BLaER1 treated with 17β-estradiol and CSF1 and Interleukin-3, amounts not matched to agents 10 nM and 100 nM (cell line): ENCODE results near the gene WLS.
"Not testable (repeated sequence)": the region's sequence is repeated elsewhere in the genome, so short reads cannot be mapped to it uniquely, and the experiment has no call there.

Source experiments
- H3K27ac ChIP-seq, 11 experiments: shearing (Covaris generic); formaldehyde crosslinking; 2 replicates each; pipeline ENCODE4 v1.8.1; 2022
- H3K27me3 ChIP-seq, 11 experiments: shearing (Covaris generic); formaldehyde crosslinking; 2 replicates each; pipeline ENCODE4 v1.8.1; 2022
- H3K36me3 ChIP-seq, 11 experiments: shearing (Covaris generic); formaldehyde crosslinking; 2 replicates each; pipeline ENCODE4 v1.8.1; 2022
- H3K4me1 ChIP-seq, 10 experiments: shearing (Covaris generic); formaldehyde crosslinking; 2 replicates each; pipeline ENCODE4 v1.8.1; 2022
- H3K4me2 ChIP-seq, 11 experiments: shearing (Covaris generic); formaldehyde crosslinking; 2 replicates each; pipeline ENCODE4 v1.8.1; 2022
- H3K4me3 ChIP-seq, 10 experiments: shearing (Covaris generic); formaldehyde crosslinking; 2 replicates each; pipeline ENCODE4 v1.8.1; 2022
- H3K9ac ChIP-seq, 11 experiments: shearing (Covaris generic); formaldehyde crosslinking; 2 replicates each; pipeline ENCODE4 v1.8.1; 2022
- H3K9me3 ChIP-seq, 11 experiments: shearing (Covaris generic); formaldehyde crosslinking; replicated peaks in 1 of 11; 2 replicates each; pipeline ENCODE4 v1.8.1; 2022
- H4K20me1 ChIP-seq, 11 experiments: shearing (Covaris generic); formaldehyde crosslinking; 2 replicates each; pipeline ENCODE4 v1.8.1; 2022
- Cebpa-rat ChIP-seq, 11 experiments: shearing (Covaris generic); IDR thresholded peaks; 2 replicates each; pipeline ENCODE4 v1.8.1; 2022

The WLS gene

GRCh38 chr1:68268896-68269483 lies 36.7 kb upstream of the WLS start:
- Histone ChIP-seq H3K4me3 (no peak overlapping the region), H3K9me3 (no peaks in the 10 kb centered on the region), H4K20me1 (no peaks in the 10 kb centered on the region), H3K4me2 (no peak overlapping the region), H3K9ac (no peak overlapping the region), H3K4me1 (peaks cover 0 to 20% (median 0%) of the 10 kb centered on the region in 10 experiments; a peak in 6 of 20 replicates), H3K27ac (no peak overlapping the region), H3K36me3 (no peaks in the 10 kb centered on the region), H3K27me3 (no peaks in the 10 kb centered on the region)
- no peak for TF ChIP-seq Cebpa-rat (IDR thresholded peaks at IDR 0.05)

- H3K9ac ChIP-seq, H3K27me3 ChIP-seq, H3K4me1 ChIP-seq, H3K4me2 ChIP-seq, H4K20me1 ChIP-seq, H3K9me3 ChIP-seq, H3K27ac ChIP-seq, H3K4me3 ChIP-seq, H3K36me3 ChIP-seq: not testable (repeated sequence)
Measured at GRCh38 chr1:68256824-68257223, 24.5 kb upstream of the WLS start.

- peaks cover 0 to 5% (median 0%) of the 10 kb centered on the region in 11 experiments; a peak in 1 of 22 replicates for H3K9me3 ChIP-seq
- H3K36me3 ChIP-seq, result no peaks in the 10 kb centered on the region
- H3K27me3 ChIP-seq, result no peaks in the 10 kb centered on the region
- no peak overlapping the region for H3K9ac ChIP-seq
- H3K4me3 ChIP-seq, result no peak overlapping the region
- TF ChIP-seq Cebpa-rat (IDR thresholded peaks at IDR 0.05), result no peak
- no peaks in the 10 kb centered on the region; a peak in 1 of 20 replicates for H3K4me1 ChIP-seq
- H4K20me1 ChIP-seq, result no peaks in the 10 kb centered on the region
- no peak overlapping the region for H3K4me2 ChIP-seq
- H3K27ac ChIP-seq, result no peak overlapping the region
Measured at GRCh38 chr1:68255301-68255700, 23.0 kb upstream of the WLS start.

- no peak overlapping the region for H3K4me2 ChIP-seq
- peaks cover 0 to 6% (median 0%) of the 10 kb centered on the region in 11 experiments; a peak in 2 of 22 replicates for H3K9me3 ChIP-seq
- no peak for TF ChIP-seq Cebpa-rat (IDR thresholded peaks at IDR 0.05)
- H3K36me3 ChIP-seq, result no peaks in the 10 kb centered on the region
- no peak overlapping the region for H3K9ac ChIP-seq
- no peaks in the 10 kb centered on the region for H4K20me1 ChIP-seq
- H3K27ac ChIP-seq, result no peak overlapping the region
- H3K27me3 ChIP-seq, result no peaks in the 10 kb centered on the region
- no peaks in the 10 kb centered on the region; a peak in 1 of 20 replicates for H3K4me1 ChIP-seq
- no peak overlapping the region for H3K4me3 ChIP-seq
Measured at GRCh38 chr1:68254667-68255226, 22.4 kb upstream of the WLS start.

GRCh38 chr1:68237040-68237439 lies 4.7 kb upstream of the WLS start:
- H4K20me1 ChIP-seq, result no peaks in the 10 kb centered on the region
- TF ChIP-seq Cebpa-rat (IDR thresholded peaks at IDR 0.05), result no peak
- no peak overlapping the region for H3K9ac ChIP-seq
- H3K4me3 ChIP-seq, result no peak overlapping the region
- no peak overlapping the region for H3K4me2 ChIP-seq
- no peaks in the 10 kb centered on the region for H3K36me3 ChIP-seq
- peaks cover 0 to 11% (median 1%) of the 10 kb centered on the region in 10 experiments; a peak in 8 of 20 replicates for H3K4me1 ChIP-seq
- H3K27me3 ChIP-seq, result peaks cover 17 to 28% (median 24%) of the 10 kb centered on the region in 11 experiments
- no peak overlapping the region for H3K27ac ChIP-seq
- H3K9me3 ChIP-seq, result 0 out of 22 replicates have a peak, but pooled peaks cover 0 to 3% (median 0%) of the 10 kb centered on the region in 11 experiments

GRCh38 chr1:68234094-68234493 lies 1.8 kb upstream of the WLS start:
- Histone ChIP-seq H3K36me3 (no peaks in the 10 kb centered on the region), H3K4me2 (no peak overlapping the region), H3K9ac (no peak overlapping the region), H3K4me1 (peaks cover 0 to 22% (median 10%) of the 10 kb centered on the region in 10 experiments; a peak in 15 of 20 replicates), H3K9me3 (no peaks in the 10 kb centered on the region), H3K27ac (no peak overlapping the region), H3K4me3 (no peak overlapping the region), H3K27me3 (peaks cover 42 to 57% (median 54%) of the 10 kb centered on the region in 11 experiments), H4K20me1 (peaks cover 0 to 13% (median 0%) of the 10 kb centered on the region in 11 experiments; a peak in 5 of 22 replicates)
- no peak for TF ChIP-seq Cebpa-rat (IDR thresholded peaks at IDR 0.05)

GRCh38 chr1:68233202-68233601 lies 879 bp upstream of the WLS start:
- Histone ChIP-seq H3K4me1 (peaks cover 0 to 22% (median 10%) of the 10 kb centered on the region in 10 experiments; a peak in 15 of 20 replicates), H3K4me3 (0 out of 20 replicates have a peak overlapping the region, but pooled peaks of 1 of the 10 experiments have one; percentile 69), H3K27ac (no peak overlapping the region), H3K36me3 (no peaks in the 10 kb centered on the region), H3K27me3 (peaks cover 43 to 66% (median 59%) of the 10 kb centered on the region in 11 experiments), H3K9me3 (no peaks in the 10 kb centered on the region), H3K9ac (no peak overlapping the region), H3K4me2 (peak overlapping the region in 6 of 11 experiments; percentile 89 to 98 (median 94); a peak in 9 of 22 replicates), H4K20me1 (peaks cover 0 to 13% (median 0%) of the 10 kb centered on the region in 11 experiments; a peak in 5 of 22 replicates)
- no peak for TF ChIP-seq Cebpa-rat (IDR thresholded peaks at IDR 0.05)

GRCh38 chr1:68231627-68232288 lies 565 bp downstream of the WLS start:
- Histone ChIP-seq H3K4me2 (peak overlapping the region; percentile 89 to 99 (median 96)), H4K20me1 (peaks cover 0 to 13% (median 0%) of the 10 kb centered on the region in 11 experiments; a peak in 5 of 22 replicates), H3K36me3 (no peaks in the 10 kb centered on the region), H3K4me1 (peaks cover 0 to 22% (median 10%) of the 10 kb centered on the region in 10 experiments; a peak in 15 of 20 replicates), H3K9ac (peak overlapping the region; percentile 39 to 76 (median 57); a peak in 21 of 22 replicates), H3K27ac (peak overlapping the region in 1 of 11 experiments; percentile 50; a peak in 3 of 22 replicates), H3K9me3 (no peaks in the 10 kb centered on the region), H3K4me3 (peak overlapping the region; percentile 58 to 74 (median 65)), H3K27me3 (peaks cover 49 to 73% (median 60%) of the 10 kb centered on the region in 11 experiments)
- no peak for TF ChIP-seq Cebpa-rat (IDR thresholded peaks at IDR 0.05)
